H1 (cell line): Measurements from ENCODE around the gene CUL4A. TPM values are rescaled to one million over a fixed set of nuclear protein-coding genes. Genes with fewer than 3 reads are reported as not detected.

Experiments
- CTCF ChIA-PET: fragments of 300-600 bp; sonication (Branson Sonifier 250); formaldehyde crosslinking; loops from one replicate; lab custom pipeline; 2021; ENCODE audit not compliant: partially characterized antibody; lab: Charles Lee
- POLR2A ChIA-PET: fragments of 300-600 bp; sonication (Branson Sonifier 250); formaldehyde crosslinking; loops from one replicate; lab custom pipeline; 2021; ENCODE audit warnings: inconsistent platforms; ENCODE audit not compliant: partially characterized antibody; lab: Charles Lee
- DNase-seq, 2 experiments: peaks; one replicate each; pipeline versions ENCODE4 v3.0.0 to v3.0.0-alpha.2; 2010 to 2022; ENCODE audit warnings: low spot score in 2 of 2, low read depth in 1 of 2, mixed read lengths in 1 of 2
- FAIRE-seq: peaks from 2 replicates; lab custom pipeline; 2011; peaks lifted over from hg19 to GRCh38; lab: Jason Lieb, UNC
- H2AFZ ChIP-seq: 2 replicates; pipeline ENCODE4 v1.8.1; 2012; ENCODE audit warnings: low read length, inconsistent platforms
- H2AK5ac ChIP-seq: 2 replicates; pipeline ENCODE4 v1.6.1; 2013; ENCODE audit warnings: low read depth, low read length
- H2BK120ac ChIP-seq: replicated peaks from 2 replicates; pipeline ENCODE3; 2013; ENCODE audit warnings: low read depth, low read length, inconsistent platforms
- H2BK12ac ChIP-seq: 2 replicates; pipeline ENCODE4 v1.6.1; 2013; ENCODE audit warnings: low read depth, low read length
- H2BK15ac ChIP-seq: 2 replicates; pipeline ENCODE4 v1.6.1; 2013; ENCODE audit warnings: low read length
- H2BK20ac ChIP-seq: 2 replicates; pipeline ENCODE4 v1.6.1; 2013; ENCODE audit warnings: low read length
- H2BK5ac ChIP-seq: 2 replicates; pipeline ENCODE4 v1.6.1; 2013; ENCODE audit warnings: low read depth, low read length
- H3K14ac ChIP-seq: 2 replicates; pipeline ENCODE4 v1.6.1; 2013; ENCODE audit warnings: inconsistent platforms; ENCODE audit not compliant: insufficient read length
- H3K18ac ChIP-seq: 2 replicates; pipeline ENCODE4 v1.6.1; 2013; ENCODE audit warnings: low read length; ENCODE audit errors: extremely low read depth
- H3K23ac ChIP-seq: 2 replicates; pipeline ENCODE4 v1.6.1; 2013; ENCODE audit warnings: inconsistent platforms; ENCODE audit not compliant: insufficient read length
- H3K23me2 ChIP-seq: 2 replicates; pipeline ENCODE4 v1.6.1; 2013; ENCODE audit warnings: low read depth, low read length
- H3K27ac ChIP-seq: 2 replicates; pipeline ENCODE4 v1.6.1; 2011; ENCODE audit warnings: low read depth, low read length, inconsistent platforms
- H3K27me3 ChIP-seq, 4 experiments: replicated peaks in 1 of 4; 1 replicate in 1 of 4; 2 replicates in 3 of 4; pipeline versions ENCODE4 v1.6.1 to v1.8.1; 2011 to 2013; ENCODE audit warnings: low read length in 3 of 4, mild to moderate bottlenecking in 3 of 4, inconsistent platforms in 2 of 4, mixed read lengths in 2 of 4, moderate library complexity in 1 of 4; ENCODE audit not compliant: control insufficient read depth in 3 of 4, insufficient read depth in 3 of 4; ENCODE audit errors: extremely low read depth in 1 of 4
- H3K36me3 ChIP-seq, 4 experiments: 2 replicates each; pipeline versions ENCODE4 v1.6.1 to v1.8.1; 2011 to 2013; ENCODE audit warnings: mild to moderate bottlenecking in 4 of 4, low read length in 3 of 4, moderate library complexity in 2 of 4, control low read depth in 1 of 4, inconsistent platforms in 1 of 4; ENCODE audit not compliant: insufficient read depth in 4 of 4, control insufficient read depth in 2 of 4
- H3K4ac ChIP-seq: replicated peaks from 2 replicates; pipeline ENCODE3; 2013; ENCODE audit warnings: low read length, low read depth, mixed read lengths, inconsistent platforms; ENCODE audit not compliant: insufficient read length
- H3K4me1 ChIP-seq, 4 experiments: replicated peaks in 1 of 4; 1 replicate in 1 of 4; 2 replicates in 3 of 4; pipeline versions ENCODE4 v1.6.1 to v1.8.1; 2011 to 2013; ENCODE audit warnings: low read length in 3 of 4, inconsistent platforms in 2 of 4, mixed read lengths in 1 of 4; ENCODE audit not compliant: insufficient read depth in 4 of 4, control insufficient read depth in 3 of 4
- H3K4me2 ChIP-seq, 2 experiments: 2 replicates each; pipeline versions ENCODE4 v1.6.1 to v1.8.1; 2011 to 2013; ENCODE audit warnings: low read depth in 2 of 2, low read length in 2 of 2, control low read depth in 1 of 2, inconsistent platforms in 1 of 2, mild to moderate bottlenecking in 1 of 2; ENCODE audit not compliant: insufficient read depth in 1 of 2
- H3K4me3 ChIP-seq, 4 experiments: fragments of 200-600, 300-600 bp in 1 of 4; sonication (generic), shearing (Covaris generic), sonication (Bioruptor Twin) in 1 of 4; 2 replicates each; pipeline versions ENCODE4 v1.5.1 to v1.8.1; 2011 to 2016; ENCODE audit warnings: low read length in 4 of 4, low read depth in 3 of 4, control low read depth in 2 of 4, inconsistent platforms in 2 of 4, mild to moderate bottlenecking in 2 of 4, mixed read lengths in 1 of 4, moderate library complexity in 1 of 4; ENCODE audit not compliant: insufficient read depth in 2 of 4; ENCODE audit errors: extremely low read depth in 1 of 4
- H3K56ac ChIP-seq: replicated peaks from 2 replicates; pipeline ENCODE3; 2013; ENCODE audit warnings: low read depth, mild to moderate bottlenecking, mixed read lengths, low read length, inconsistent platforms; ENCODE audit not compliant: insufficient read length
- H3K79me1 ChIP-seq: 2 replicates; pipeline ENCODE4 v1.6.1; 2013; ENCODE audit warnings: low read depth, low read length, control low read depth
- H3K79me2 ChIP-seq, 2 experiments: 2 replicates each; pipeline versions ENCODE4 v1.6.1 to v1.8.1; 2012 to 2013; ENCODE audit warnings: low read length in 2 of 2, mild to moderate bottlenecking in 2 of 2, inconsistent platforms in 1 of 2; ENCODE audit not compliant: insufficient read depth in 2 of 2, control insufficient read depth in 1 of 2
- H3K9ac ChIP-seq, 4 experiments: replicated peaks in 1 of 4; 1 replicate in 1 of 4; 2 replicates in 3 of 4; pipeline versions ENCODE4 v1.6.1 to v1.8.1; 2011 to 2013; ENCODE audit warnings: low read depth in 3 of 4, low read length in 3 of 4, control low read depth in 2 of 4, mild to moderate bottlenecking in 2 of 4, moderate library complexity in 2 of 4, inconsistent platforms in 1 of 4; ENCODE audit errors: extremely low read depth in 1 of 4
- H3K9me3 ChIP-seq, 2 experiments: 2 replicates each; pipeline versions ENCODE4 v1.6.1 to v1.8.1; 2012 to 2013; ENCODE audit warnings: mild to moderate bottlenecking in 2 of 2, moderate library complexity in 2 of 2, control low read depth in 1 of 2, inconsistent platforms in 1 of 2, low read depth in 1 of 2, low read length in 1 of 2, mixed read lengths in 1 of 2; ENCODE audit not compliant: insufficient read depth in 2 of 2
- H4K20me1 ChIP-seq, 2 experiments: replicated peaks in 1 of 2; 2 replicates each; pipeline versions ENCODE3 to v1.8.1; 2011 to 2013; ENCODE audit warnings: inconsistent platforms in 2 of 2, low read length in 2 of 2, mild to moderate bottlenecking in 1 of 2; ENCODE audit not compliant: insufficient read depth in 2 of 2, control insufficient read depth in 1 of 2
- H4K5ac ChIP-seq: 2 replicates; pipeline ENCODE4 v1.6.1; 2013; ENCODE audit warnings: low read length, low read depth, mixed read lengths, inconsistent platforms; ENCODE audit not compliant: insufficient read length
- H4K8ac ChIP-seq: 2 replicates; pipeline ENCODE4 v1.8.0; 2013; ENCODE audit warnings: mild to moderate bottlenecking, moderate library complexity, low read length, inconsistent platforms; ENCODE audit not compliant: insufficient read depth; ENCODE audit errors: extremely low read depth
- H4K91ac ChIP-seq: replicated peaks from 2 replicates; pipeline ENCODE3; 2013; ENCODE audit warnings: low read length, mixed read lengths, inconsistent platforms; ENCODE audit not compliant: insufficient read length
- E2F6 ChIP-seq: IDR thresholded peaks from 2 replicates; pipeline ENCODE4 v1.6.1; 2012; ENCODE audit warnings: inconsistent platforms
- EGR1 ChIP-seq: IDR thresholded peaks from 2 replicates; pipeline ENCODE4 v1.6.1; 2011; ENCODE audit warnings: low read depth, low read length, borderline replicate concordance
- FOSL1 ChIP-seq: IDR thresholded peaks from 2 replicates; pipeline ENCODE4 v1.6.1; 2011; ENCODE audit warnings: mild to moderate bottlenecking, low read depth, low read length, moderate library complexity; ENCODE audit not compliant: insufficient read depth
- SIN3A ChIP-seq, 2 experiments: IDR thresholded peaks in 1 of 2; conservative IDR thresholded peaks in 1 of 2; 2 replicates each; pipeline ENCODE4 v1.6.1; 2011 to 2012; ENCODE audit warnings: low read length in 2 of 2, improper control_type of control experiment in 1 of 2, low read depth in 1 of 2, mild to moderate bottlenecking in 1 of 2
- SUZ12 ChIP-seq: fragments of 200-600 bp; sonication (generic); IDR thresholded peaks from 2 replicates; pipeline ENCODE4 v1.6.1; 2012; ENCODE audit warnings: mild to moderate bottlenecking, inconsistent platforms, low read length, moderate library complexity, mixed read lengths
- WGBS, 2 experiments: shearing (Covaris generic) in 1 of 2; methylation state at CpG; one replicate each; pipeline versions ENCODE4 v1.1.6 to v1.1.7; 2013 to 2015; ENCODE audit warnings: low lambda C conversion rate in 2 of 2, mixed read lengths in 2 of 2, inconsistent platforms in 1 of 2, low coverage in 1 of 2, missing lambda C conversion rate in 1 of 2; ENCODE audit not compliant: insufficient replicate concordance in 2 of 2, insufficient coverage in 1 of 2, insufficient read length in 1 of 2; ENCODE audit errors: extremely low coverage in 1 of 2, missing lambda C conversion rate in 1 of 2; 5-methylcytosine and 5-hydroxymethylcytosine counted together
- polyA plus RNA-seq, 7 experiments: library from polyadenylated mRNA; depleted of rRNA in 3 of 7; stranded (reverse) in 5 of 7; unstranded in 2 of 7; fragments of >200 nt in 5 of 7; fragments of 200-250 nt in 2 of 7; gene quantifications; 1 replicate in 5 of 7; 2 replicates in 1 of 7; 4 replicates in 1 of 7; pipeline versions ENCODE4 v1.2.1 to v1.2.3, GENCODE V29; 2011 to 2013; ENCODE audit warnings: missing spikeins in 2 of 7, mixed read lengths in 2 of 7
- total RNA-seq: library from RNA; stranded (reverse); fragmentation: NEBNext Ultra II Directional; extraction: Animal tissue kit (Norgen Biotek cat#: 25700); gene quantifications from 2 replicates; pipeline ENCODE4 v1.2.1, GENCODE V29; 2021

Gene CUL4A
- total and polyA plus RNA-seq, 2 of the 8 experiments (the other 6 are each of a cell fraction or from before 2014, with no cell fraction given) = 54.7 to 101 TPM

- Histone ChIP-seq H2BK20ac (no peak overlapping the region), H4K20me1 (peaks cover 2 to 4% of the 10 kb centered on the region in 2 experiments), H2AK5ac (no peak overlapping the region), H4K8ac (no peak overlapping the region), H3K27ac (no peak overlapping the region), H2AFZ (no peak overlapping the region), H2BK120ac (no peak overlapping the region), H3K27me3 (no peaks in the 10 kb centered on the region), H2BK5ac (no peak overlapping the region), H3K79me1 (no peaks in the 10 kb centered on the region; the same call in 1 of the 2 replicates), H2BK15ac (no peak overlapping the region), H3K4me2 (no peak overlapping the region), H4K5ac (no peak overlapping the region), H3K18ac (no peak overlapping the region), H4K91ac (no peak overlapping the region), H3K4me1 (no peaks in the 10 kb centered on the region), H3K9ac (no peak overlapping the region), H3K9me3 (no peaks in the 10 kb centered on the region), H2BK12ac (no peak overlapping the region), H3K36me3 (peaks cover 17 to 73% (median 52%) of the 10 kb centered on the region in 4 experiments), H3K4me3 (no peak overlapping the region), H3K56ac (no peak overlapping the region), H3K4ac (no peak overlapping the region), H3K23me2 (no peaks in the 10 kb centered on the region), H3K23ac (no peak overlapping the region), H3K14ac (no peak overlapping the region), H3K79me2 (no peaks in the 10 kb centered on the region)
- no peak for FAIRE-seq
- 93% methylated on average over 5 of the region's 5 CpGs; no CpG with 5 or more reads in 1 of the 2 experiments for WGBS, 2 experiments
- no peak for DNase-seq
- POLR2A ChIA-PET = interaction anchor here (1.1 to 1.4 kb wide), 2 partner anchors 9 to 27 kb away, joined by 3 to 6 read pairs; no protein-coding TSS in a partner anchor
- CTCF ChIA-PET = interaction anchor here (1.4 to 1.7 kb wide), 3 partner anchors 10 to 17 kb away, joined by 3 to 5 read pairs (median 5); no protein-coding TSS in a partner anchor
- TF ChIP-seq EGR1 = no peak
- TF ChIP-seq SIN3A (conservative IDR thresholded peaks at IDR 0.05 in 1 of 2, IDR thresholded peaks at IDR 0.05 in 1 of 2; ENCODE audit: low read depth in 1 of 2, low read length in 2 of 2) = no peak
- TF ChIP-seq E2F6 = no peak
- TF ChIP-seq SUZ12 = no peak
- no peak for TF ChIP-seq FOSL1
Observed at GRCh38 chr13:113258321-113259054, 49.1 kb downstream of the CUL4A start.
